T-helper 22 cell (primary cell): Measurements from ENCODE around the gene ODAD3.
A peak's percentile ranks its signal among the peaks of the same experiment; 100 is the strongest.

Experiments used
- DNase-seq: peaks from one replicate; pipeline ENCODE4 v3.0.0-alpha.2; 2020; ENCODE audit warnings: low read depth

The ODAD3 gene

DNA sequence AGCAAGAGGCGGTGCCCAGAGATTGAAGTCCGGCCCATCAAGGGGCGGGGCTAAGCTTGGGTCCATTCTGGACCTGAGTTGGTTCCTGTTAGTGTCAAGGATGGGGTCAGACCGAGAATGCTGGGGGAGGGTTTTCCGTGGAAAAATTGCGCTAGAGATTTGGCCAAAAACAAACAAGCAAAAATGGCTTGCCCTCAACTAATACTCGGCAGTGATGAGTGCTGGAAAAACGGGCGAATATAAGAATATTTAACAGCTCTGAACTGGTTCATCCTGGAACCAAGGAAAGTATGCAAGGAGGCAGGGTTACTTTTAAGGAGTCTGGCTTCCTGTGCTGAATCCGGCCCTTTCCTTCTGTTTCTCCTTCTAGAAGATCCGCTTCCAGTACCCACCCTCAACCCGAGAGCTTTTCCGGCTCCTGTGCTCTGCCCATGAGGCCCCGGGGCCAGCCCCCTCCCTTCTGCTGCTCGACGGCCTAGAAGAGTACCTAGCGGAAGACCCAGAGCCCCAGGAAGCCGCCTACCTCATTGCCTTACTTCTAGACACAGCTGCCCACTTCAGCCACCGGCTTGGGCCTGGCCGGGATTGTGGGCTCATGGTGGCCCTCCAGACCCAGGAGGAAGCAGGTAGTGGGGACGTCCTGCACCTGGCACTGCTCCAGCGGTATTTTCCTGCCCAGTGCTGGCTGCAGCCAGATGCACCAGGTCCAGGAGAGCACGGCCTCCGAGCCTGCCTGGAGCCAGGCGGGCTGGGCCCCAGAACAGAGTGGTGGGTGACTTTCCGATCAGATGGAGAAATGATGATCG, 59.6 kb downstream of the ODAD3 start:
- peak; percentile 58 for DNase-seq

DNA sequence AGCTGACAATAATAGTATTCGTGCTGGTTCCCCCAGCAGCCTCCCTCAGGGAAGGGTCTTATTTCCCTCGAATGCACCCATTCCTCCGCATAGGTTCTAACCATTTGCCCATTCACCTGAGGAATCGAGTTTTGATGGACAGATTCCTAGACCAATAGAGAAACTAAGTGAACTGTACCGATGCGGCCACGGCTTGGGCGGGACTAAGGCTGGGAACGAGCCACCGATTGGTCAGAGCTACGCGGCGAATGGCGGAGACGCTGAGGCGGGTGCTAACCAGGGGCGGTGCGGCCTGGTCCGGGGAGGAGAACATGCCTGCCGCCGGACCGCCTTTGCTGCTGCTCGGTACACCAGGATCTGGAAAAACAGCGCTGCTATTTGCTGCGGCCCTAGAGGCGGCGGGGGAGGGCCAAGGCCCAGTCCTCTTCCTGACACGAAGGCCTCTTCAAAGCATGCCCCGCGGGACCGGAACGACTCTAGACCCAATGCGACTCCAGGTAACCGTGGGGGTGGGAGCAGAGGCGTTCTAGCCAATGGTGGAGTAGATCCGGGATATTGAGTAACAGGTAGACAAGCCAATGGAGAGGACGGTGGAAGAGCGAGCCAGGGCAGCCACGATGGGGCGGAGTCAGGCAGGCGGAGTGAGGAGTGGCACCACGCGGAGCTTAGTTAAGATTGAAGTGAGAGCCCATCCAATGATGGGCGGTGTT, 60.3 kb downstream of the ODAD3 start, which contains the start of gene SWSAP1:
Gene SWSAP1 (plus strand): TSS at position 234 of the 710 bp plus-strand sequence. CDS start 15 bp downstream, at position 249.
- DNase-seq: peak; percentile 96

DNA sequence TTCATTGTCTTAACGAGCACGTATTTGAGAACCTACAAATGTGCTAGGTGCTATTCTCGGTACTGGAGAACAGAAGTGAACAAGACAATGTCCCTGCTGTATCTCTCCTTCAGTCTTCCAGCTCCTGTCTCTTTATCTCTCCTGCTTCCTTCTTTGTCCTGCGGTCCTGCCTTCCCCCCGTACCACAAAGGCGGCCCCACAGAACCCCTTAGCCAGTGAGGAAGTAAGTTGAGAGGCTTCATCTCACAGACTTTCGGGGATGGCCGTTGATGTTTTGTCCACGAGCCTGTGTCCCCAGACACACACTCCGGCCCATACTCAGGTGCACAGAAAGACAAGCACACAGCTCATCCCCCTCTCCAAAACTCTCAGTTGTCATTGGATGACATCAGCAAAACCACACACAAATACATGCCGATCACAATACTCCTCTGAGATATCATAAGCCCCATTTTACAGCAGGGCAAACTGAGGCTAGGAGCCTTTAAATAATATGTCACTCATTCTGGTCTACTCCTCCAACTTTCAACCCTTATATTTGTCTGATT, 61.0 kb downstream of the ODAD3 start:
- no peak for DNase-seq

DNA sequence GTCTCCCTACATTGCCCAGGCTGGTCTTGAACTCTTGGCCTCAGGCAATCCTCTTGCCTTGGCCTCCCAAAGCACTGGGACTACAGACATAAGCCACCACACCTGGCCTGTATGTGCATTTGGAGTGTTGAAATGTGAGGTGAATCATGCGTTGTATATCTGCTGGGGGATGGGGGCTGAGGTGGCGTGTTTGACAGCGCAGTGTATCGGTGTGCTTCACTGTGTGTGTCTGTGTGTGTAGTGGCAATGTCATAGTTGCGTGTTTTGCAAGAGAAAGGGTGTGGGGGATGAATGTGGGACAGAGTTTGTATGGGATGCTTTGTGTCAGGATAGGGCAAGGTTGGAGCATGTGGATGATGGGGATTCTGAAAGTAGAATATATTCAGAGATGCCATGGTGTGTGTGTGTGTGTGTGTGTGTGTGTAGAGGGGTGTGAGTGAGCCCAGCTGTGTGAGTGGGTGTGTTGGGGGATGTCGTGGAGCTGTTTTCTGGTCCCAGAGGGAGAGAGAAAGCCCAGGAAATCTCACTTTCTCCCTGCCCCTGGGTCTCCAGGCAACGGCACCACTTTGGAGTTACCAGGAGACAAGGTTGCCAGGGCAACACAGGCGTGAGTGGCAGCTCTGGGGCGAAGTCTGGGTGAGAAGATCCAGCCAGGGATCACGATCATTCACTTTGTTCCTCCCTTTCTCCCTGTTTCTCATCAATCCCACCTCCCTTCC, 61.6 kb downstream of the ODAD3 start:
- DNase-seq: no peak

DNA sequence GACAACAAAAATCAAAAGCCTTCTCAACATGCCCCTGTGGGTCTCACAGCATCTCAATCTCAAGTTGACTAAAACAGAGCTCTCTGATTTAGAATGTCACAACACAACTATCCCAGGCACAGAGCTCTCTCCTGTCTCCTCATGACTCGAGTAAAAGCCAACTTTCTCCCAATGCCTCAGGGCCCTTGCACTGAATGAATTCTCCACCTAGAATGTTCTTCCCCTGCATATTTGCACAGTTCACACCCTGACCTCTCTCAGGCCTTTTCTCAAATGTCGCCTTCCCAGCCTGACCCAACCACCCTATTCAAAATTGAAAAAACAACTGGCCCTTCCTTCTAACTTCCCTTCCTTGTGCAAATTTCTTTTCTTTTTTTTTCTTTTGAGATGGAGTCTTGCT, 64.2 kb downstream of the ODAD3 start:
- no peak for DNase-seq
